Measurements from ENCODE around the gene MDM2.

Gene MDM2

DNA sequence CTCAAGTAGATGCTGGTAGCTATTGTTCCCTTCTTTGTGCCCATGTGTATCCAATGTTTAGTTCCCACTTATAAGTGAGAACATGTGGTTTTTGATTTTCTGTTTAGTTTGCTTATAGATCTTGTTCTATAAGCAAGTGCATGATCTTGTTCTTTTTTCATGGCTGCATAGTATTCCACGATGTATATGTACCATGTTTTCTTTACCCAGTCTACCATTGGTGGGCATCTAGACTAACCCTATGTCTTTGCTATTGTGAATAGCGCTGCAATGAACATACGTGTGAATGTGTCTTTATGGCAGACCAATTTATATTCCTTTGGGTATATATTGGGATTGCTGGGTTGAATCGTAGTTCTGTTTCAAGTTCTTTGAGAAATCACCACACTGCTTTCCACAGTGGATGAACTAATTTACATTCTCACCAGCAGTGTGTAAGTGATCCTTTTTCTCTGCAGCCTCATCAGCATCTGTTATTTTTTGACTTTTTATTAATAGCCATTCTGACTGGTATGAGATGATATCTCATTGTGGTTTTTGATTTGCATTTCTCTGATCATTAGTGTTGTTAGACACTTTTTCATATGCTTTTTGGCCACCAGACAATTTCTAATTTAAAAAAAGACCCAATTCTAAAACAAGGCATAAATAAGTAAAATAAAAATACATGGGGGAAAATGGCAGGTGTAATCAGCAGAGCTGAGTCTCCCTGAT is 74.4 kb downstream of the MDM2 start:
- TF ChIP-seq TAF1 (IDR thresholded peaks at IDR 0.05; ENCODE audit: borderline replicate concordance, insufficient read depth, low read length), result no peak
- TF ChIP-seq SIN3A (IDR thresholded peaks at IDR 0.05; ENCODE audit: borderline replicate concordance, insufficient read depth, low read length), result no peak
- TF ChIP-seq POLR2AphosphoS5 (IDR thresholded peaks at IDR 0.05; ENCODE audit: low read depth, low read length), result no peak
- TF ChIP-seq FOXP2 (optimal IDR thresholded peaks at IDR 0.05; ENCODE audit: borderline replicate concordance, extremely low read depth, extremely low read length, insufficient read depth), result no peak
- TF ChIP-seq, protein P1, sequence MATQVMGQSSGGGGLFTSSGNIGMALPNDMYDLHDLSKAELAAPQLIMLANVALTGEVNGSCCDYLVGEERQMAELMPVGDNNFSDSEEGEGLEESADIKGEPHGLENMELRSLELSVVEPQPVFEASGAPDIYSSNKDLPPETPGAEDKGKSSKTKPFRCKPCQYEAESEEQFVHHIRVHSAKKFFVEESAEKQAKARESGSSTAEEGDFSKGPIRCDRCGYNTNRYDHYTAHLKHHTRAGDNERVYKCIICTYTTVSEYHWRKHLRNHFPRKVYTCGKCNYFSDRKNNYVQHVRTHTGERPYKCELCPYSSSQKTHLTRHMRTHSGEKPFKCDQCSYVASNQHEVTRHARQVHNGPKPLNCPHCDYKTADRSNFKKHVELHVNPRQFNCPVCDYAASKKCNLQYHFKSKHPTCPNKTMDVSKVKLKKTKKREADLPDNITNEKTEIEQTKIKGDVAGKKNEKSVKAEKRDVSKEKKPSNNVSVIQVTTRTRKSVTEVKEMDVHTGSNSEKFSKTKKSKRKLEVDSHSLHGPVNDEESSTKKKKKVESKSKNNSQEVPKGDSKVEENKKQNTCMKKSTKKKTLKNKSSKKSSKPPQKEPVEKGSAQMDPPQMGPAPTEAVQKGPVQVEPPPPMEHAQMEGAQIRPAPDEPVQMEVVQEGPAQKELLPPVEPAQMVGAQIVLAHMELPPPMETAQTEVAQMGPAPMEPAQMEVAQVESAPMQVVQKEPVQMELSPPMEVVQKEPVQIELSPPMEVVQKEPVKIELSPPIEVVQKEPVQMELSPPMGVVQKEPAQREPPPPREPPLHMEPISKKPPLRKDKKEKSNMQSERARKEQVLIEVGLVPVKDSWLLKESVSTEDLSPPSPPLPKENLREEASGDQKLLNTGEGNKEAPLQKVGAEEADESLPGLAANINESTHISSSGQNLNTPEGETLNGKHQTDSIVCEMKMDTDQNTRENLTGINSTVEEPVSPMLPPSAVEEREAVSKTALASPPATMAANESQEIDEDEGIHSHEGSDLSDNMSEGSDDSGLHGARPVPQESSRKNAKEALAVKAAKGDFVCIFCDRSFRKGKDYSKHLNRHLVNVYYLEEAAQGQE (IDR thresholded peaks at IDR 0.05; ENCODE audit: insufficient read depth in 1 of 2, low read depth in 2 of 2, low read length in 2 of 2), result no peak

DNA sequence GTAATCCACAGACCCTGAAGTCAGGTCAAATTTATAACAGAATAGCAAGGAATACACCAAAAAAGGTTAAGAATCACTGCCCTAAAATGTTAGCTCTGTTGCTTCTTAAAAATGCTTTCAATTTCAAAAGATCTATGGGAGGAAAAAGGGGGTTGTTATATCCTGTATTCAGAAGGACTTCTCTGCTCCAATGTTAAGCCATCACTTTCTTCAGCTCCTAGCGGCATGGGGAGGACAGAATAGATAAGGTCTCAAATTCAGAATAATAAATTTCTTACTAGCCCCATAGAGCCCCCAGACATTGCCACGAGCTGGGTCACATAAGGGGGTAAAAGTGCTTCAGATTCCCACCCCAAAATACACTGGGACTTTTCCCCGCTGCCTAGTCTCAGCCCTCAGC is 75.2 kb downstream of the MDM2 start:
- TF ChIP-seq, protein P1 (IDR thresholded peaks at IDR 0.05; ENCODE audit: insufficient read depth in 1 of 2, low read depth in 2 of 2, low read length in 2 of 2), result no peak
- TF ChIP-seq TAF1 (IDR thresholded peaks at IDR 0.05; ENCODE audit: borderline replicate concordance, insufficient read depth, low read length) (no peak), SIN3A (IDR thresholded peaks at IDR 0.05; ENCODE audit: borderline replicate concordance, insufficient read depth, low read length) (no peak)

DNA sequence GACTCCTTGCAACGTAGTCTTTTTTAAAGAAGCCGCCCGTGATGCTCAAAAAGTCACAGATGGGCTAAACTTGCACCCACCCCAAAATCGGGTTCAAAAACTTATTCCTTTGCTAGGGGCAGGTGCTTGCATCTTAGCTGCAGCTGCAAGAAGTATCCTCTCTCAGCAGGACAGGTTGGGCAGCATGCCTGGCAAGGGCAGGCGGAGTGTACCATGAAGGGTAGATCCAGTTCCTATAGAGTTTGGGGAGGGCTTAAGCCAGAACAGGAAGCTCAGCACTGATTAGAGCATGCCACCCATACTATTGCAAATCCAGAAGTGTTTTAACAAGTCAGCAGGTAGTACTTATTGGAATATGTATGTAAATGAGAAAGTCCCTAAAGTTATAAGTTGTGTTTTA is 76.3 kb downstream of the MDM2 start:
- no peak for TF ChIP-seq POLR2AphosphoS5 (IDR thresholded peaks at IDR 0.05; ENCODE audit: low read depth, low read length)
- TF ChIP-seq SIN3A (IDR thresholded peaks at IDR 0.05; ENCODE audit: borderline replicate concordance, insufficient read depth, low read length), result no peak
- no peak for TF ChIP-seq FOXP2 (optimal IDR thresholded peaks at IDR 0.05; ENCODE audit: borderline replicate concordance, extremely low read depth, extremely low read length, insufficient read depth)
- TF ChIP-seq, protein P1 (IDR thresholded peaks at IDR 0.05; ENCODE audit: insufficient read depth in 1 of 2, low read depth in 2 of 2, low read length in 2 of 2), result no peak
- no peak for TF ChIP-seq TAF1 (IDR thresholded peaks at IDR 0.05; ENCODE audit: borderline replicate concordance, insufficient read depth, low read length)

DNA sequence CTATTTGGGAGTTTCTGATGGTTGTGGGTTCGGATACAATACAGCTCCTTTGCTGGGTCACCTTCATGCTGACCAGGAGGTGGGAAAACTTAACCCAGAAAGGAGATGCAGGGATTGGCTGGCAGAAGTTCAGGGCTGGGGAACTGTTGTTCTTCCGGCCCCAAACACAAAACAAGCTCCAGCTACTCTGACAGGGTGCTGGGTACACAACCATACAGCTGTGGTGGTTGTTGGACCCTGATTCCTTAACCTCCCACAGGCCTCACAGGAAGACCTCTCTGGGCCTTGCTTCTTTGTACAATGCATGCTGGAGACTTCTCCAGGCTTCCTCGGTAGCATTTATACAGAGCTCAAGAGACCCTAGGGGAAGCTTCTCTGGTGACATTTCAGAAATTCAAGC is 77.4 kb downstream of the MDM2 start:
- no peak for TF ChIP-seq TAF1 (IDR thresholded peaks at IDR 0.05; ENCODE audit: borderline replicate concordance, insufficient read depth, low read length)
- no peak for TF ChIP-seq SIN3A (IDR thresholded peaks at IDR 0.05; ENCODE audit: borderline replicate concordance, insufficient read depth, low read length)
- no peak for TF ChIP-seq POLR2AphosphoS5 (IDR thresholded peaks at IDR 0.05; ENCODE audit: low read depth, low read length)
- TF ChIP-seq, protein P1 (IDR thresholded peaks at IDR 0.05; ENCODE audit: insufficient read depth in 1 of 2, low read depth in 2 of 2, low read length in 2 of 2), result no peak
- no peak for TF ChIP-seq FOXP2 (optimal IDR thresholded peaks at IDR 0.05; ENCODE audit: borderline replicate concordance, extremely low read depth, extremely low read length, insufficient read depth)

All from PFSK-1 (cell line).